Stimulated activated CD4-positive, alpha-beta T cell treated with anti-CD3 and anti-CD28 coated beads, Interleukin-12 subunit alpha, Interleukin-12 subunit beta, amount 100 ng/mL, for 4 hours (primary cell): ENCODE results near the gene GNAQ.

Experiments
- DNase-seq: peaks from one replicate; pipeline ENCODE4 v3.0.0-alpha.2; 2020

The GNAQ gene

DNA sequence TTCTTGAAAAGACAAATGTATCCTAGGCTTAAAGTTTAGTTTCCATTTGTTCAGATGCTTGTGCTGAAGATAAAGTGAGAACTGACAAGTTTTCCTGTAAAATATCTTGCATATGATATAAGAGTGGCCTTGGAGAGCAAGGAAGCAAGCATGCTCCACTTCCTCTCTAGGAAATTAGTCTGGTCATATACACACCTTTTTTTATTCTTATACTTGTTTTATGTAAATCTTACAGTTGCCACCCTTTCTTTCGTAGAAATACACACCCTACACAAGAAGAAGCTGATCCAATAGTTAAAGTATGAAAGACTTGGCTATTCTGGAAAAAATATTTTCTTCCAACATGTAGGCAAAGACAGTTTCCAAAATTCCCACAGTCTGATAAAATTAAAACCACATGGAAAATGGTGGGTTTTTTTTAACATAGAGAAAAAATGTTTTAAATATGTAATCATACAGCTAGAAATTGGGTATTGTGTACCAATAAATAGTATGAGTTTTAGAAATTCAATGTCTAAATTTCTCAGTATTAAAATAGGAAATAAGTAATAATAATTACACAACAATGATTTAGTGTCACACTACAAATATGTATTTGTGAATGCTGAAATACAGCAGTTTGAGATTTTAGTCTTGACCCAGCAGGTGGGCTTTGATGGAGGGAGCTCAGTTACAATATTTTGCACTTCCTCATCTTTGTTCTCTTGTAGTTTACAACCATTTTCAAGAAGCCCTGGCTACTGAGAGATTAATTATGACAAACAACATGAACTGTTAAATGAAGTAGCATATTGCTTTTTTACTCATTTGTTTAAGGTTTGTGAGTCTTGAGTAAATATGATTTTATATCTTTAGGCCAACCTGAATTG lies 197.8 kb downstream of the GNAQ start:
- no peak for DNase-seq

DNA sequence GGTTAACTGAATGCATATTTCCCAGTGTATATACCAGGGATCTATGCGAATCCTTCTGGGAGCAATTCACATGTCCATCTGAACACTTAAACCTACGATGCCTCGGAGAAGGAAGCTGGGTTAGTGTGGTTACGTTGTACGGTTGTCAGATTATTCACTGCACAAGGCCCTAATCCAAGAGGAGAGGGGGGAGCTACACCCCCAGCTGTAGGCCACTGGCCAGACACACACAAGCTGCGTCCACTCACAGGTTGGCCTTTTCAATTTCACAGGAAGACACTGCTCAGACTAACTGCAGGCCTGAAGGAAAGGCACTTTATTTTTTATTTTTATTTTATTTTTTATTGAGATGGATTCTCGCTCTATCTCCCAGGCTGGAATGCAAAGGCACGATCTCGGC lies 199.0 kb downstream of the GNAQ start:
- DNase-seq: no peak

DNA sequence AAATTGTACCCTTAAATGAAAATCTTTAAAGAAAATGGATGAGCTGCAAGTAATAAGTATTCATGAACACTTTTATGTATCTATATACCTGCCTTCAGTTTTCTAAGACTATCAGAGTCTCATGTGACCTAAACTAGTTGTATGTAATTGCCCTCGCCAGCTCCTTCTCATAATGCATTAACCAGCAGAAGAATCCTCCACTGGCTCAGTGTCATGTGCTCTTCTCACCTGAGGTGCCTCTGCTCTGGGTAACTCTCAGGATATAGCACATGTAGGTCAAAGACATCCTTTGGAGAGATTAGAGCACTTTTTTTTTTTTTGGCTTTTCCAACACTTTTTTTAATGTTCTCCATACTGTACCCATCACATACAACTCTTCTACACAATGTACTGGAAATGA lies 199.8 kb downstream of the GNAQ start:
- DNase-seq: no peak

DNA sequence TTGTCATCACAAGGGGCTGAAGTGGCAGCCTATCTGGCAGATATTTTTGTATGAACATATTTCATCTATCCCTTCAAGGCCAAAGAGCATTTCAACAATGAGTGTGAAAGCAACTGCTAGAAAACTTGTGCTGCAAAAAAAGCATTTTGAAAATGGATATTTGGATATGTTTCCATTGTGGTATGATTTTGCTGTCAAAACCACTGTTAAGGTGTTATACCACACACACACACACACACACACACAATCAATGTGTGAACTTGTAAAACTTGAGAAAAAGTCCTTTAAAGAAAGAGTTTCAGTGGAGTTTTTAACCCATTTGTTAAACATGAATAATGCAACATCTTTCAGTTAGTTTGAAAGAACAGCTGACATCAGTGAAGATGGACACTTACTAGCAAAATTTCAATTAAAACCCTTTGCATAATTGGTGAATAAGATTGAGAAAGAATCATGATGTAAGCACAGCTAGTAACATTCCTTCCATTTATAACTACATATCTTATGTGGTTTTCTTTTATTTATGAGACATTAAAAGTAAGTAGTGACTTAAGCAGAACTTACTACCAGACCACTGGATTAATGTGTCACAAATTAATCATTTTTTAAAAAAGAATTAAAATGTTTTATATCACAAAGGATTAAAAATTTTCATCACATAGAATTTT lies 200.9 kb downstream of the GNAQ start:
- DNase-seq: no peak

DNA sequence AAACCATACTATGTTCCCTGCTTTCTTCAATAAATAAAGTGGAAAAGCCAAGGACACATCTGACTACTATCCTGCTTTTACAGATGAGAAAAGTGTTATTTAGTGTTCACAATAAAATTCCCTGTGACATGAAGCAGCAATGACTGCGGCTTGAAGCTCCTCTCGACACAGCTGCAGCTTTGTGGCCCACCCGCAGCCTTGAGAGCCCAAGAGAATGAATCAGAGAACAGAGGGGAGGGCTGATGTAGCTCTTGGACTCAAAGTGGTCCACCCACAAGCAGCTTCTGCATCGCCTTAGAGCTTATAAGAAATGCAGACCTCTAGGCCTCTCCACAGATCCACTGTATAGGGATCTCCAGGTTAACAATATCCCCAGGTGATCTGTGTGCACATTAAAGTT lies 202.2 kb downstream of the GNAQ start:
- DNase-seq: no peak

DNA sequence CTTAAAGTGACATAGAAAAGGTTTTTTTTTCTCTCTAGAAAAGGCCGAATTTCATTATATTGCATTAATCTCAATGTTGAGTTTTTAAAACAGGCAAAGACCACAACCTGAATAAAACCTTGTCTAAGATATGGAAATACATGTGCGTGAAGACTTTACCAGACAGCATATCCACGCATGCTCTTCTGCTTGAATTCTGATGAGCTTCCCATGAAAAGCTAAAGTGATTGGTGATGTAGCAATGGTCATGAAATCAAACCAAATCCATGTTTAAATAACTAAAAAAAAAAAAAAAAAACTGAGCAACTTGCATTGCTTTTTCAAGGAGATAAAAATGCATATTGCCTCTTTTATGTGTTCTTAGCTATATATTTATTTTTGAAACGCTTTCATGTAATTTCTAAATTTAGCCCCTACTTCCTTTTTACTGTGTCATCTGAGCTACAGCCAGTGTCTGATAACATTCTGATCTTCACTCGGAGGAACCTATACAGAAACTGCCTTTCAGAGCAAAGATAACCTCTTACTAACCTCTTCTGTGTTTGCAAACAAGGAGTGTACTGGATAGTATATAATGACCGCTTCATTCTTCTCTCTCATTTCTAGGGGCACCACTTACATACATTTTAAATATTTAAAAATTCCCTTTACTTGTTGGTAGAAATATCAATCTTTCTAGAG lies 204.4 kb downstream of the GNAQ start:
- DNase-seq: no peak

DNA sequence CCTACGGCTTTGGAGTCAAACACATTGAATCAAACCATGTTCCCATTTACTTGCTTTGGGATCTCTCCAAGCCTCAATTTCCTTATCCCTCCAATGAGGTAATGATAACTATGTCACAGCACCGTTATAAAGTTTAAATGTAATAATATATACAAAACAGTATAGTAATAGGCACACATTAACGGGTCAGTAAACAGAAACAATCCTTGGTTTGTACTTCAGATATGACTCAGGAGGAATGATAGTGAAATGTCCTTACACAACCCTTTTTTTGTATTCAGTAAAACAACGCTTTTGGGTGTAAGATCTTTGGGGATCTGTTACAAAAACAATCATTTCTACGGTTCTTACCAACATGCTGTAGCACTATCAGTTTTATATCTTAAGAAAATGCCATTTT lies 205.0 kb downstream of the GNAQ start:
- no peak for DNase-seq

DNA sequence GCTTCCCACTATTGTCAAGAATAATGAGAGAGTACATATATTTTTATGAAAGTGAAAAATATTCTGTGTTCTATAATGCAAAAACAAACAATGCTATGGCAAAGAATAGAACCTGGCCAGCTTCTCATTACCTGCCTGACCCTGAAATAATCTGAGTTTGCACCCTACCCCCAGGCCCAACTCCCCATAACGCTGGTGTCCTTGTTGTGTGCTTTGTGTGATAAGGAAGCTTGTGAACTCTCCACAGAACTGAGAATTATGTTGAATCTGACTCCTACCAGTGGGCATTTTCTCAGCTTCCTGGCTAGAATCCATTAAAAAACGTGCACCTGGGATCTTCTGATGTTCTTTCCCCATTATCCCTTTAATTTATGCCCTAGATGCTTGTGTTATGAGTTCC lies 205.5 kb downstream of the GNAQ start:
- no peak for DNase-seq

DNA sequence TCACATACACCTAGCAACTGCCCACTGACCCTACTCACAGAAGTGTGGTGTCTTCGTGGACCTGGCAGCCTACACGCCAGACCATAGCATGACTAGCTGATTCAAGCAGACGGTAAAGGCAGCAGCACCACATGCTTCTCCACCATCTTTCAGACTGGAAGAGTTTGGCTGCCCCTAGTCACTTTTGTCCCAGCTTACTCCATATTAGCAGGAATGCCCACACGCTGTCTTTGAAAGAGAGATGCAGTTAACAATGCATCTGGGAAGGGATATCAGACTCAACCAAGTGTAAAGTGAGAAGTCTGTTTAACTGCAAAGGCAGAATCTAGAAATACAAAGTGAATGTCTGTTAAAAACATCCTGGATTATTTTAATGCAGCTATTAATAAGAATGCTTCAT lies 206.2 kb downstream of the GNAQ start:
- no peak for DNase-seq

DNA sequence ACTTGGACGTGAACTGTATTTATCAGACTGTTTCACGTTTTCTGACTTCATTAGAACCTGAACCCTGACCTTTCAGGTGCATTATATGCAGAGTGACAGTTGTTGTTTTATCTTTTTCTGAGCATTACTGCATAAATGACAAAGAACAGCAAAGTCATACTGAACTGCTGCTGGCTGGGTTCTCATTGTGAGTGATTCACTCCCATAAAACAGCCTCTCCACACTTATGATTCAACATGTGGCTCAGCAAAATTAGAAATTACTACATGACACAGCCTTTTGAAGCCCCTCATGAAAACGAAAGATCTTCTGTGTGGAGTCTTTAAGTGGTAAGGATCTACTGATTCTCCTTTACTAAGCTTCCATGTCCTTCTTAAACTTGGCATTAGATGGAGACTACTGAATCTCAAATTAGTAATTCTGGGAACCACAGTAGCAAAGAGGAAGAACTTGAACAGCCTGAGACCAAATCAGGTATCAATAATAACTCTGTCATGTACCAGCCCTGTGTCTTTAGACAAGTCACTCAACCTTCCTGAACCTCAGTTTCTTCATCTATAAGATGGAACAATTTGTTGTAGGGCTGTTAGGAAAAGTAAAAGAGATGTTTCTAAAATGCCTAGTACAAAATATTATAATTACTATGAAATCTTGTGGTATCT lies 211.2 kb downstream of the GNAQ start:
- DNase-seq: no peak

DNA sequence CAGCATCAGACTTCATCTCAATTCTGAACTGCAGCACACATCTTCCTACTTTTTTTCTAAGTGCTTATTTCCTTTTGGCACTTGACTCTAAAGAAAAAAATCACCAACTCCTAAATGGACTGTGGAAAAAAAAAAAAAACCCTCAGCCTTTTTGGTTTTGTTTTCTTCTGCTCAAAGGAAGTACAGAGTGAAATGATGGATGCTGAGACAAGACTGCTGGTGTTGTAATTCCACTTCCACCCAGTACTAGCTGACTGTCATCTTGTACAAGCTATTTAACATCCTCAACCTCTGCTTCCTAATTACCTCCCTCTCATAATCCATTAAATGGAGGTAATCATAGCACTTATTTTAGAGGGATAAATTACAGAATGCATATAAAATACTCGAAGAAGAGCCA lies 212.0 kb downstream of the GNAQ start:
- DNase-seq: no peak

DNA sequence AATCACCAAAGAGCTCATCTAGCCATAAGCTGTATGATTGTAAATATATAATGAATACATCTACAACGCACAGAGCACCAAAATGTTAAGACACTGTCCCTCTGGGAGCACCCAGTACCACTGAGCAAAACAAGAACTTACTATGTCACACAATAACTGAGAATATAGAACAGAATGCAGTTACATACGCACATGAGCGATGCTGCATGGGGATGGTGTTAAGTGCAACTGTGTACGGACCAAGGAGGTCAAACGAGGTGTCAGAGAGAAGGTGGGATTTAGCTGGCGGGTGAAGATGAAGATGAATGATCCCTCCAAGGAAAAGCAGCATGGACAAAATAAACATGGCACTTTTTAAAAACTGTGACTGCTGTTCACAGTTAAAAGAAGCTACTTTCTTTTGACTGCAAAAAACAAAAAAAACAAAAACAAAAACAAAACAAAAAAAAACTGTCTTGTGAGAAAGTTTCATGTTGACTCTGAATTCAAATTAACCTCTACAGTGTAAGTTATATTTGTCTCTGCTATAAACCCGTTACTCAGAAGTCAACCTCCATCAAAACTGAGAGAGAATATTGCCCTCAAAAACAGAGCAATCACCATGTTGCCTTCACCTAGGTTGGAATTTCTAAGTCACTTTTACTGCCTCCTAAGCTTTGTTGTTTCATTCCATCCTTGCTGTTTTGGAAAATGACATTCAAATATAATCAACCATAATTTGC lies 213.9 kb downstream of the GNAQ start:
- no peak for DNase-seq

DNA sequence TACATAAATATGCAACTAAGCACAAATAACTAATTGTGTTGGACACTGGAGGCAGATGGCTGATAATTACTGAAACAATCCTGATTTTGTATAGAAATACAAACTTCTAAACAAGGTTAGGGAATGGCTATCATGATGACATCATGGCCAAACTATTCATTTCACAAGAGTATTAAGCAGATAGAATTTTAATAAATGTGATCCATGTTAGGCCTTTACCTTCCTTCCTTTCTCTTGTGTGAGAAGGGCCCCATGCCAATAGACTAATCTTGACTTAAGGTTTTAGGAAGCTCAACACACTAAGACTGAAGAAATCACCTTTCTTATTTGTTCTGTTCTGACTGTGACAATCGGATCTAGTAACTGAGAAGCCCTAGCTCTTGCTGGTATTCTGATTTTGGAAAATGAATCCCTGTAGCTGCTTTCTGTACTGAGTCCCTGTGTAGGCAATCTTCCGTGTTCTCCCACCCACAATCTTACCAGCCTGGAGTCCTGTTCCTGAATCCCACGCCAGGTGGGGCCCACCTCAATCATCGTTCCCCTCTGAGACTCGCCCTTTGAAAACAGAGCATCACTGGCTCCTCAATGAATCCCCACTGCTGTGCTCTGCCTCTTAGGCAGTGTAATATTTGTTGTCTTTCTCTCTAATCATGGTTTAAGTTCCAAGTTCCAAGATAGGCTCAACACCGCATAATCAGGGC lies 214.8 kb downstream of the GNAQ start:
- DNase-seq: no peak

DNA sequence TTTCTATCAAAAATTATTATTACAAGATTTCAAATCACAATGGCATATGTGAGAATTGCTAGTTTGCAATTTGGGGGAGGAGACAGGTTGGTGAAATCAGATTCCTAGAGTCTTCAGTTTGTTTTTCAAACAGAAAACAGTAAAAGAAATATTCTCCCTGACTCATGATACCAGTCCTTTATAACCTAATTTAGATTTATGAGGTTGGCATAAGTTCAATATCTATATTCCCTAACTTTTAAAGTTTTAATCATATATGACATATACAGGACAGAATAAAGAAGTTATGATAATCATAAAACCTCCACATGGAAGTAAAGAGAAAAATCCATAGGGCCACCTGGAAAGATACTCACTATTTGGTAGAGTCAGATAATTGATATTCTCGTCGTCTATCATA lies 216.4 kb downstream of the GNAQ start:
- DNase-seq: no peak

DNA sequence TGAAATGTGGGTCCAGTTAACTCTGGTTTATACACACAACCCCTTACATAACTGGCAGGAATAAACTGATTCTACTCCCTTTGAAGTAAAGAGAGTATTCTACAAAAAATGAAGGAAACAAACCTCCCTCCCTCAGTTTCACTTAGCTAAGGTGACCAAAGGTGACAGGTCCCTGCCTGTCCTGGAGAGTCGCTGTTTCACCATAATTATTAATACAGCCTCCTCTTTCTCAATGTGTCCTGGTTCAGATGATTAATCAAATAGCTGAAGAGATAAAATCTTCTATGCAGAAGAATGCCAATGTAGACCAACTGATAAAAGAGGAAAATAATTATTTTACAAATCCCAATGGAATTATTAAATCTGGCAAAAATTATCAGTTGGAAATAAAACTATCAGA lies 219.8 kb downstream of the GNAQ start:
- no peak for DNase-seq

DNA sequence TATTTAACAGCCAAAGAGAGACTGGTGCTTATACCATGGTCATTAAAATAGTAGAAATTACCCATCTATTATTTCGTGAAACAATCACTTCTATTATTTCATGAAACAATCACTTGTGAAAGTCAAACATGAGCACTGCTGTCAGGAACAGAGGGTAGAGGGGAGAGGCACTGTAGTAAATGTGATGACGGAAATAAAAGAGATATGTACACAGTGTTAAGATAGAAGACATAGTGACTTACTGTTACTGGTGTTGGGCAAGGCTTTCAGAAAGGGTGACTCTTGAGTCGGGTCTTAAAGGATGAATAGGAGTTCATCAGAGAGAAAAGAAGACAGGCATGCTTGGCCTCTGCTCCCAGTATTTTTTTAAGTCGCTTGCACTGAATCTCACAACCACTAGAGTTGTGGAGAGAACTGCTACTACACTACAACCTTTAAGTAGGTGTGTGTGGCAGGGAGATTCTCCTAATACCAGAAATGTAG lies 220.9 kb downstream of the GNAQ start:
- DNase-seq: no peak

DNA sequence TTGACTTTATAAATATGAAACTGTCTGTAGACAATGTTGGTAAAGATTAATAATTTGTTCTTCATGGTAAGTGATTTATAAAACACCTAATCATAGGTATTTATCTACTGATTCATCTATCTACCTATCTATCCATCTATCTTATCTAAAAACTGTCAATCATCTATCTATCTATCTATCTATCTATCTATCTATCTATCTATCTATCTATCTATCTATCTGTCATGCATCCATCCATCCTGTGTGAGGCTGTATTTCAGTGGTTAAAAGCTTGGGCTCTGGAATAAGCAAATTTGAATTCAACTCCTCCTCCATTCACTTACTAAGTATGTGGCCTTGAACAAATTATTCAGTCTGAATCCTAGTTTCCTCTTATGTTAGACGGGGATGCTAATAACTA lies 221.6 kb downstream of the GNAQ start:
- DNase-seq: no peak

DNA sequence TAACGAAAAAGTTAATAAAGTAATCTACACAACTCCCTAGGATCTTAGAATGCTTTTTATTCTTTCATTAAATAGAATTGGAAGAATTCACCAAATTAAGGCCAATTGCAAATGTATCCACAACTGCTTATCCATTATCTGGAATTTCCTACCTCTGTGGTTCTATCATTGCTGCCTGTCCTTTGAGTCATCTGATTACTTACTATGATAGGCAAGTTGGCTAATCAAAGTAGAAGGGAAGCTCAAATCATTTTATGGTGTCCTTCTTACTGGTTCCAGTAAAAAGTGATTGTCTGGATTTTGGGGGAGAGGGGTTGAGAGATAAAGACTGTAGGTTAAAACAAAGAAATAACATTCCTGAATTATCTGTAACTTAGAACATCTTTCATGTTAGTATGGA lies 222.1 kb downstream of the GNAQ start:
- no peak for DNase-seq

DNA sequence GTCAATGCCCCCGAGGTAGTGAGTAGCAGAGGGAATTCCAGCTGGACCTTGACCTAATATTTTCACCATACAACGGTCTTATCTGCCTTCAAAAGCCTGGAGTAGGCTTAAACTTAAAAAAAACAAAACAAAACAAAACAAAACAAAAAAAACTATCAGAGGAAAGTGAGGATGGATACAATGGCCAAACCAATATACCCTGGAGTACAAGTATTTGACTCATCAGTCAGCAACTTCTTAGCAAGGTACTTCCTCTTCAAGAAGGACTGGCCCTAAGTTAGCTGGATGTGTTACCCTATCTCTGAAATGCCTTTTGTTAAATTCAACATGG lies 222.9 kb downstream of the GNAQ start:
- no peak for DNase-seq

DNA sequence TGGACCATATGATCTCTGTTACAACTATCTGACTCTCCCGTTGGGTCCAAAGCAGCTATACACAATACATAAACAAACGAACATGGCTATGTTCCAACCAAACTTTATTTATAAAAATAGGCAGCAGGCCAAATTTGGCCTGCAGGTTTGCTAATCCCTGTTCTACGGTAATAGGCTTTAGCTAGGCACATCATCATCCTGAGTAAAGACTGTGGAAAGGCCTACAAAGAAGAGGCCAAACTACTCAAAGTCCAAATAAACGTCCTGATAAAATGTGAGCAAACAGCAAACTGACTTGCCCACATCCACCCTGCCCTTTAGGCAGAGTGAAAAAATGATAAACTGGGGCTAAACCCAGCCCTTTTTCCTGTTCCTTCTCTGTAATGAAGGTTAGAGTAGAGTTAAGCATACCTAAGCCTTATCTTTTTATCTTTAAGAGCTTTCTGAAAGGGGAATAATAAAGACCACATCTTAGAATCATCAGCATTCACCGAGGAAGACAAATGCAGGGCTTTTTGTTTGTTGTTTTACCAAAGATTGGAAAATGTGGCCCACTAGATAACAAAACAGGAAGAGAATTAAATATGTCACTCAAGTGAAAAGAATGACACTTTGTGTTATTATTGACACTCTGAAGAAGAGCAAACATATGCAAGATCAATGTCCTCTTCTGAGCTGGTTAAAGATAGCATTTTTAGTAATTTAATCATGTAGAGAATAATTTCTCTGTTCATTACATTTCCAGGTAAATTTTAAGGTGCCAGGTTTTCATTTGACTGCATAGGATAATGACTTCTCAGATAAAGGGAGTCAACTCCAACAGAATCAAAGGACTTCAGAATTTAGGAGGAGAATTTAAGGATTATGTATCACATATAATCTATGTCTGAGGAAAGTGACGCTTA lies 223.5 kb downstream of the GNAQ start:
- DNase-seq: no peak

DNA sequence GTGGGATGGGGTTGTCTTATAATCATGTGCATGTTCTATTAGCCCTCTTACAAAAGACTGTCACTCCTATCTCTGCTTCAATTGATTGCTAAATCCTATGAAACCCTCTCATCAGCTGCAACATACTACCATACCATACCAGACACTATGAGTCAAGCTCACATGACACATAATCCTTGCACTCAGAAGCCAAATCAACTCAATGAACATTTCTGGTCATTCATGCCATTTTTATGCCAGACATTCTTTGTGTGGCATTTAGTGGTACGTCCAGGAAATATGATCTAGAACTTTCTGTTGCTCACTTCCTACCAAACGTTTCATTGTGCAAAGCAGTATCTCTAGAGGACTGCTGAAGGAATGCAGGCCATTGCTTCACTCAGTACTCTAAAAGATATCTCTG lies 224.3 kb downstream of the GNAQ start:
- DNase-seq: no peak
